H1 (cell line): ENCODE data around the gene CUBN. TPM values are rescaled to one million over a fixed set of nuclear protein-coding genes. Genes with fewer than 3 reads are reported as not detected.

Experiments used
- CTCF ChIA-PET: fragments of 300-600 bp; sonication (Branson Sonifier 250); formaldehyde crosslinking; loops from one replicate; lab custom pipeline; 2021; ENCODE audit not compliant: partially characterized antibody; lab: Charles Lee
- POLR2A ChIA-PET: fragments of 300-600 bp; sonication (Branson Sonifier 250); formaldehyde crosslinking; loops from one replicate; lab custom pipeline; 2021; ENCODE audit warnings: inconsistent platforms; ENCODE audit not compliant: partially characterized antibody; lab: Charles Lee
- DNase-seq, 2 experiments: peaks; one replicate each; pipeline versions ENCODE4 v3.0.0 to v3.0.0-alpha.2; 2010 to 2022; ENCODE audit warnings: low spot score in 2 of 2, low read depth in 1 of 2, mixed read lengths in 1 of 2
- FAIRE-seq: peaks from 2 replicates; lab custom pipeline; 2011; peaks lifted over from hg19 to GRCh38; lab: Jason Lieb, UNC
- H2AFZ ChIP-seq: 2 replicates; pipeline ENCODE4 v1.8.1; 2012; ENCODE audit warnings: low read length, inconsistent platforms
- H2AK5ac ChIP-seq: 2 replicates; pipeline ENCODE4 v1.6.1; 2013; ENCODE audit warnings: low read depth, low read length
- H2BK120ac ChIP-seq: replicated peaks from 2 replicates; pipeline ENCODE3; 2013; ENCODE audit warnings: low read depth, low read length, inconsistent platforms
- H2BK12ac ChIP-seq: 2 replicates; pipeline ENCODE4 v1.6.1; 2013; ENCODE audit warnings: low read depth, low read length
- H2BK15ac ChIP-seq: 2 replicates; pipeline ENCODE4 v1.6.1; 2013; ENCODE audit warnings: low read length
- H2BK20ac ChIP-seq: 2 replicates; pipeline ENCODE4 v1.6.1; 2013; ENCODE audit warnings: low read length
- H2BK5ac ChIP-seq: 2 replicates; pipeline ENCODE4 v1.6.1; 2013; ENCODE audit warnings: low read depth, low read length
- H3K14ac ChIP-seq: 2 replicates; pipeline ENCODE4 v1.6.1; 2013; ENCODE audit warnings: inconsistent platforms; ENCODE audit not compliant: insufficient read length
- H3K18ac ChIP-seq: 2 replicates; pipeline ENCODE4 v1.6.1; 2013; ENCODE audit warnings: low read length; ENCODE audit errors: extremely low read depth
- H3K23ac ChIP-seq: 2 replicates; pipeline ENCODE4 v1.6.1; 2013; ENCODE audit warnings: inconsistent platforms; ENCODE audit not compliant: insufficient read length
- H3K23me2 ChIP-seq: 2 replicates; pipeline ENCODE4 v1.6.1; 2013; ENCODE audit warnings: low read depth, low read length
- H3K27ac ChIP-seq: 2 replicates; pipeline ENCODE4 v1.6.1; 2011; ENCODE audit warnings: low read depth, low read length, inconsistent platforms
- H3K27me3 ChIP-seq, 4 experiments: replicated peaks in 1 of 4; 1 replicate in 1 of 4; 2 replicates in 3 of 4; pipeline versions ENCODE4 v1.6.1 to v1.8.1; 2011 to 2013; ENCODE audit warnings: low read length in 3 of 4, mild to moderate bottlenecking in 3 of 4, inconsistent platforms in 2 of 4, mixed read lengths in 2 of 4, moderate library complexity in 1 of 4; ENCODE audit not compliant: control insufficient read depth in 3 of 4, insufficient read depth in 3 of 4; ENCODE audit errors: extremely low read depth in 1 of 4
- H3K36me3 ChIP-seq, 4 experiments: 2 replicates each; pipeline versions ENCODE4 v1.6.1 to v1.8.1; 2011 to 2013; ENCODE audit warnings: mild to moderate bottlenecking in 4 of 4, low read length in 3 of 4, moderate library complexity in 2 of 4, control low read depth in 1 of 4, inconsistent platforms in 1 of 4; ENCODE audit not compliant: insufficient read depth in 4 of 4, control insufficient read depth in 2 of 4
- H3K4ac ChIP-seq: replicated peaks from 2 replicates; pipeline ENCODE3; 2013; ENCODE audit warnings: low read length, low read depth, mixed read lengths, inconsistent platforms; ENCODE audit not compliant: insufficient read length
- H3K4me1 ChIP-seq, 4 experiments: replicated peaks in 1 of 4; 1 replicate in 1 of 4; 2 replicates in 3 of 4; pipeline versions ENCODE4 v1.6.1 to v1.8.1; 2011 to 2013; ENCODE audit warnings: low read length in 3 of 4, inconsistent platforms in 2 of 4, mixed read lengths in 1 of 4; ENCODE audit not compliant: insufficient read depth in 4 of 4, control insufficient read depth in 3 of 4
- H3K4me2 ChIP-seq, 2 experiments: 2 replicates each; pipeline versions ENCODE4 v1.6.1 to v1.8.1; 2011 to 2013; ENCODE audit warnings: low read depth in 2 of 2, low read length in 2 of 2, control low read depth in 1 of 2, inconsistent platforms in 1 of 2, mild to moderate bottlenecking in 1 of 2; ENCODE audit not compliant: insufficient read depth in 1 of 2
- H3K4me3 ChIP-seq, 4 experiments: fragments of 200-600, 300-600 bp in 1 of 4; sonication (generic), shearing (Covaris generic), sonication (Bioruptor Twin) in 1 of 4; 2 replicates each; pipeline versions ENCODE4 v1.5.1 to v1.8.1; 2011 to 2016; ENCODE audit warnings: low read length in 4 of 4, low read depth in 3 of 4, control low read depth in 2 of 4, inconsistent platforms in 2 of 4, mild to moderate bottlenecking in 2 of 4, mixed read lengths in 1 of 4, moderate library complexity in 1 of 4; ENCODE audit not compliant: insufficient read depth in 2 of 4; ENCODE audit errors: extremely low read depth in 1 of 4
- H3K56ac ChIP-seq: replicated peaks from 2 replicates; pipeline ENCODE3; 2013; ENCODE audit warnings: low read depth, mild to moderate bottlenecking, mixed read lengths, low read length, inconsistent platforms; ENCODE audit not compliant: insufficient read length
- H3K79me1 ChIP-seq: 2 replicates; pipeline ENCODE4 v1.6.1; 2013; ENCODE audit warnings: low read depth, low read length, control low read depth
- H3K79me2 ChIP-seq, 2 experiments: 2 replicates each; pipeline versions ENCODE4 v1.6.1 to v1.8.1; 2012 to 2013; ENCODE audit warnings: low read length in 2 of 2, mild to moderate bottlenecking in 2 of 2, inconsistent platforms in 1 of 2; ENCODE audit not compliant: insufficient read depth in 2 of 2, control insufficient read depth in 1 of 2
- H3K9ac ChIP-seq, 4 experiments: replicated peaks in 1 of 4; 1 replicate in 1 of 4; 2 replicates in 3 of 4; pipeline versions ENCODE4 v1.6.1 to v1.8.1; 2011 to 2013; ENCODE audit warnings: low read depth in 3 of 4, low read length in 3 of 4, control low read depth in 2 of 4, mild to moderate bottlenecking in 2 of 4, moderate library complexity in 2 of 4, inconsistent platforms in 1 of 4; ENCODE audit errors: extremely low read depth in 1 of 4
- H3K9me3 ChIP-seq, 2 experiments: 2 replicates each; pipeline versions ENCODE4 v1.6.1 to v1.8.1; 2012 to 2013; ENCODE audit warnings: mild to moderate bottlenecking in 2 of 2, moderate library complexity in 2 of 2, control low read depth in 1 of 2, inconsistent platforms in 1 of 2, low read depth in 1 of 2, low read length in 1 of 2, mixed read lengths in 1 of 2; ENCODE audit not compliant: insufficient read depth in 2 of 2
- H4K20me1 ChIP-seq, 2 experiments: replicated peaks in 1 of 2; 2 replicates each; pipeline versions ENCODE3 to v1.8.1; 2011 to 2013; ENCODE audit warnings: inconsistent platforms in 2 of 2, low read length in 2 of 2, mild to moderate bottlenecking in 1 of 2; ENCODE audit not compliant: insufficient read depth in 2 of 2, control insufficient read depth in 1 of 2
- H4K5ac ChIP-seq: 2 replicates; pipeline ENCODE4 v1.6.1; 2013; ENCODE audit warnings: low read length, low read depth, mixed read lengths, inconsistent platforms; ENCODE audit not compliant: insufficient read length
- H4K8ac ChIP-seq: 2 replicates; pipeline ENCODE4 v1.8.0; 2013; ENCODE audit warnings: mild to moderate bottlenecking, moderate library complexity, low read length, inconsistent platforms; ENCODE audit not compliant: insufficient read depth; ENCODE audit errors: extremely low read depth
- H4K91ac ChIP-seq: replicated peaks from 2 replicates; pipeline ENCODE3; 2013; ENCODE audit warnings: low read length, mixed read lengths, inconsistent platforms; ENCODE audit not compliant: insufficient read length
- ATF2 ChIP-seq: IDR thresholded peaks from 2 replicates; pipeline ENCODE4 v1.6.1; 2012; ENCODE audit warnings: low read length, inconsistent platforms
- CHD2 ChIP-seq: IDR thresholded peaks from 2 replicates; pipeline ENCODE4 v1.6.1; 2012; ENCODE audit warnings: low read length, improper control_type of control experiment
- GABPA ChIP-seq: IDR thresholded peaks from 2 replicates; pipeline ENCODE4 v1.6.1; 2011; ENCODE audit warnings: mild to moderate bottlenecking, low read length, moderate library complexity, borderline replicate concordance; ENCODE audit not compliant: insufficient read depth
- JUN ChIP-seq: IDR thresholded peaks from 2 replicates; pipeline ENCODE4 v1.6.1; 2011; ENCODE audit warnings: low read depth, mild to moderate bottlenecking, improper control_type of control experiment, low read length
- KDM1A ChIP-seq: fragments of 200-600, 300-600 bp; sonication (generic); IDR thresholded peaks from 2 replicates; pipeline ENCODE4 v1.7.1; 2016; ENCODE audit warnings: mild to moderate bottlenecking, low read length, borderline replicate concordance
- NANOG ChIP-seq: IDR thresholded peaks from 2 replicates; pipeline ENCODE4 v1.6.1; 2011; ENCODE audit warnings: low read length, low read depth, mild to moderate bottlenecking, inconsistent platforms; ENCODE audit not compliant: insufficient read depth, poor library complexity, severe bottlenecking
- PHF8 ChIP-seq: fragments of 200-600 bp; sonication (generic); conservative IDR thresholded peaks from 2 replicates; pipeline ENCODE4 v1.7.1; 2012; ENCODE audit warnings: low read depth, mild to moderate bottlenecking, inconsistent platforms, low read length, moderate library complexity
- RXRA ChIP-seq: IDR thresholded peaks from 2 replicates; pipeline ENCODE4 v1.6.1; 2011; ENCODE audit warnings: low read depth, mild to moderate bottlenecking, low read length, moderate library complexity; ENCODE audit not compliant: insufficient read depth
- SIN3A ChIP-seq, 2 experiments: IDR thresholded peaks in 1 of 2; conservative IDR thresholded peaks in 1 of 2; 2 replicates each; pipeline ENCODE4 v1.6.1; 2011 to 2012; ENCODE audit warnings: low read length in 2 of 2, improper control_type of control experiment in 1 of 2, low read depth in 1 of 2, mild to moderate bottlenecking in 1 of 2
- SRF ChIP-seq: IDR thresholded peaks from 2 replicates; pipeline ENCODE4 v1.6.1; 2011; ENCODE audit warnings: mild to moderate bottlenecking, low read depth, low read length, moderate library complexity
- ZNF274 ChIP-seq: IDR thresholded peaks from 2 replicates; pipeline ENCODE4 v1.7.0; 2012; ENCODE audit warnings: low read length, borderline replicate concordance; ENCODE audit errors: extremely low read depth
- WGBS, 2 experiments: shearing (Covaris generic) in 1 of 2; methylation state at CpG; one replicate each; pipeline versions ENCODE4 v1.1.6 to v1.1.7; 2013 to 2015; ENCODE audit warnings: low lambda C conversion rate in 2 of 2, mixed read lengths in 2 of 2, inconsistent platforms in 1 of 2, low coverage in 1 of 2, missing lambda C conversion rate in 1 of 2; ENCODE audit not compliant: insufficient replicate concordance in 2 of 2, insufficient coverage in 1 of 2, insufficient read length in 1 of 2; ENCODE audit errors: extremely low coverage in 1 of 2, missing lambda C conversion rate in 1 of 2; 5-methylcytosine and 5-hydroxymethylcytosine counted together
- polyA plus RNA-seq, 7 experiments: library from polyadenylated mRNA; depleted of rRNA in 3 of 7; stranded (reverse) in 5 of 7; unstranded in 2 of 7; fragments of >200 nt in 5 of 7; fragments of 200-250 nt in 2 of 7; gene quantifications; 1 replicate in 5 of 7; 2 replicates in 1 of 7; 4 replicates in 1 of 7; pipeline versions ENCODE4 v1.2.1 to v1.2.3, GENCODE V29; 2011 to 2013; ENCODE audit warnings: missing spikeins in 2 of 7, mixed read lengths in 2 of 7
- total RNA-seq: library from RNA; stranded (reverse); fragmentation: NEBNext Ultra II Directional; extraction: Animal tissue kit (Norgen Biotek cat#: 25700); gene quantifications from 2 replicates; pipeline ENCODE4 v1.2.1, GENCODE V29; 2021

Gene CUBN
- total and polyA plus RNA-seq, 2 of the 8 experiments (the other 6 are each of a cell fraction or from before 2014, with no cell fraction given): 0.04 to 0.08 TPM

GRCh38 chr10:17138460-17139042, 8.9 kb upstream of the CUBN start:
- no peak overlapping the region for H3K14ac ChIP-seq
- no peak overlapping the region for H4K5ac ChIP-seq
- H2AFZ ChIP-seq: no peak overlapping the region
- H2BK12ac ChIP-seq: no peak overlapping the region
- no peak overlapping the region for H3K27ac ChIP-seq
- no peak overlapping the region for H3K56ac ChIP-seq
- no peak overlapping the region for H2BK20ac ChIP-seq
- H3K79me2 ChIP-seq: no peaks in the 10 kb centered on the region
- ChIA-PET POLR2A (interaction anchor here (0.7 to 1.1 kb wide), 2 partner anchors 14 to 64 kb away, joined by 3 read pairs; no protein-coding TSS in a partner anchor), CTCF (interaction anchor here (0.7 to 1.4 kb wide), 2 partner anchors 92 to 136 kb away, joined by 3 to 6 read pairs; no protein-coding TSS in a partner anchor)
- H3K9me3 ChIP-seq: no peaks in the 10 kb centered on the region
- H3K23ac ChIP-seq: no peak overlapping the region
- H3K4me3 ChIP-seq: no peak overlapping the region
- no peak overlapping the region for H2BK5ac ChIP-seq
- H3K36me3 ChIP-seq: no peaks in the 10 kb centered on the region
- no peak for DNase-seq
- H4K91ac ChIP-seq: no peak overlapping the region
- no peaks in the 10 kb centered on the region for H4K20me1 ChIP-seq
- no peaks in the 10 kb centered on the region for H3K27me3 ChIP-seq
- no peak overlapping the region for H3K4ac ChIP-seq
- 83% methylated on average over 5 of the region's 5 CpGs; no CpG with 5 or more reads in 1 of the 2 experiments for WGBS, 2 experiments
- no peaks in the 10 kb centered on the region for H3K79me1 ChIP-seq
- H2BK120ac ChIP-seq: no peak overlapping the region
- no peak overlapping the region for H2AK5ac ChIP-seq
- FAIRE-seq: no peak
- 0 out of 2 replicates have a peak, but pooled peaks cover 1% of the 10 kb centered on the region for H3K23me2 ChIP-seq
- no peak overlapping the region for H4K8ac ChIP-seq
- no peak overlapping the region for H3K9ac ChIP-seq
- H3K4me1 ChIP-seq: 0 out of 7 replicates have a peak, but pooled peaks cover 0 to 2% (median 0%) of the 10 kb centered on the region in 4 experiments
- H2BK15ac ChIP-seq: no peak overlapping the region; the same call in 1 of the 2 replicates
- H3K18ac ChIP-seq: no peak overlapping the region
- no peak overlapping the region for H3K4me2 ChIP-seq
- no peak for TF ChIP-seq ZNF274
- no peak for TF ChIP-seq CHD2
- TF ChIP-seq SIN3A (conservative IDR thresholded peaks at IDR 0.05 in 1 of 2, IDR thresholded peaks at IDR 0.05 in 1 of 2; ENCODE audit: low read depth in 1 of 2, low read length in 2 of 2): no peak
- no peak for TF ChIP-seq GABPA
- TF ChIP-seq RXRA: no peak
- TF ChIP-seq ATF2: no peak
- no peak for TF ChIP-seq KDM1A
- no peak for TF ChIP-seq JUN
- no peak for TF ChIP-seq PHF8
- TF ChIP-seq SRF: no peak
- TF ChIP-seq NANOG: no peak
